SKM-1 (cell line): ENCODE data around the gene NDUFB8.

ENCODE experiments used
- DNase-seq: peaks from one replicate; lab custom pipeline; 2025; ENCODE audit not compliant: unreplicated experiment; lab: John Stamatoyannopoulos, UW

NDUFB8 gene

GRCh38 chr10:100537475-100537874 is 7.8 kb upstream of the NDUFB8 start:
- no peak for DNase-seq

- DNase-seq: peak; percentile 77
Observed at GRCh38 chr10:100535715-100536353, 6.2 kb upstream of the NDUFB8 start, which contains the start of gene HIF1AN. Gene HIF1AN, plus strand, starts transcription at chr10:100535943. Its CDS starts 16 bp downstream, at chr10:100535959.

GRCh38 chr10:100535338-100535714 is 5.7 kb upstream of the NDUFB8 start:
- DNase-seq: no peak

GRCh38 chr10:100534726-100535125 is 5.1 kb upstream of the NDUFB8 start:
- no peak for DNase-seq

- DNase-seq: no peak
Observed at GRCh38 chr10:100531761-100532160, 2.1 kb upstream of the NDUFB8 start.

- DNase-seq: no peak
Observed at GRCh38 chr10:100528921-100529474, 673 bp downstream of the NDUFB8 start.

- DNase-seq: no peak
Observed at GRCh38 chr10:100528123-100528886, 1.4 kb downstream of the NDUFB8 start.

GRCh38 chr10:100524638-100525037 is 5.0 kb downstream of the NDUFB8 start:
- DNase-seq: no peak

- DNase-seq: no peak
Observed at GRCh38 chr10:100524206-100524605, 5.5 kb downstream of the NDUFB8 start.

- no peak for DNase-seq
Observed at GRCh38 chr10:100522945-100523344, 6.7 kb downstream of the NDUFB8 start.

GRCh38 chr10:100522107-100522801 is 7.4 kb downstream of the NDUFB8 start:
- DNase-seq: no peak

GRCh38 chr10:100520811-100521210 is 8.9 kb downstream of the NDUFB8 start:
- DNase-seq: no peak

GRCh38 chr10:100519311-100520051 is 10.2 kb downstream of the NDUFB8 start, which contains the start of gene SEC31B:
Gene SEC31B, minus strand, starts transcription at chr10:100519861. Its CDS starts 2,909 bp downstream, at chr10:100516952.
- DNase-seq: no peak

- peak; percentile 42 for DNase-seq
Observed at GRCh38 chr10:100518761-100519241, 10.9 kb downstream of the NDUFB8 start.

GRCh38 chr10:100516847-100517246 is 12.8 kb downstream of the NDUFB8 start:
- no peak for DNase-seq

GRCh38 chr10:100515612-100516011 is 14.1 kb downstream of the NDUFB8 start:
- no peak for DNase-seq

GRCh38 chr10:100510533-100511308 is 18.9 kb downstream of the NDUFB8 start:
- DNase-seq: no peak

- no peak for DNase-seq
Observed at GRCh38 chr10:100509241-100509840, 20.3 kb downstream of the NDUFB8 start.

GRCh38 chr10:100508691-100509150 is 20.9 kb downstream of the NDUFB8 start:
- no peak for DNase-seq
